Heart right ventricle (tissue), 16 donors: Measurements from ENCODE around the gene KRTAP10-6. TPM values are rescaled to one million over a fixed set of nuclear protein-coding genes. Genes with fewer than 3 reads are reported as not detected.

Experiments
- ATAC-seq, 8 donors: fragments of 200-7000 bp; cut with Tn5 transposase; one replicate each; pipeline ENCODE4 v1.9.1; 2020; ENCODE audit warnings: mild to moderate bottlenecking in 8 of 8, moderate library complexity in 8 of 8, moderate number of reproducible peaks in 1 of 8
- DNase-seq, 2 donors: peaks; one replicate each; pipeline ENCODE4 v3.0.0-alpha.2; 2020
- H3K27ac ChIP-seq, 10 donors: fragments of 200-600 bp; sonication (generic) in 2 of 10; one replicate each; pipeline versions ENCODE4 v1.5.0 to v1.8.0; 2020 to 2022; ENCODE audit warnings: mild to moderate bottlenecking in 3 of 10
- H3K27me3 ChIP-seq, 7 donors: fragments of 200-600 bp; one replicate each; pipeline ENCODE4 v1.8.0; 2021 to 2022; ENCODE audit warnings: mild to moderate bottlenecking in 2 of 7
- H3K36me3 ChIP-seq, 9 donors: fragments of 200-600 bp; sonication (generic) in 1 of 9; one replicate each; pipeline versions ENCODE4 v1.5.0 to v1.8.0; 2020 to 2022; ENCODE audit warnings: mild to moderate bottlenecking in 2 of 9
- H3K4me1 ChIP-seq, 9 donors: fragments of 200-600 bp; sonication (generic) in 1 of 9; one replicate each; pipeline versions ENCODE4 v1.5.0 to v1.8.0; 2020 to 2022; ENCODE audit warnings: mild to moderate bottlenecking in 4 of 9
- H3K4me3 ChIP-seq, 10 donors: fragments of 200-600 bp; sonication (generic) in 2 of 10; one replicate each; pipeline versions ENCODE4 v1.5.0 to v1.8.0; 2020 to 2022; ENCODE audit warnings: mild to moderate bottlenecking in 7 of 10, moderate library complexity in 2 of 10
- H3K9me3 ChIP-seq, 11 donors: fragments of 200-600 bp in 10 of 11; sonication (generic) in 2 of 11; one replicate each; pipeline versions ENCODE4 v1.5.0 to v1.8.0; 2013 to 2022; ENCODE audit warnings: mild to moderate bottlenecking in 2 of 11, control low read depth in 1 of 11, moderate library complexity in 1 of 11
- CTCF ChIP-seq, 9 donors: fragments of 200-600 bp; sonication (generic) in 2 of 9; IDR thresholded peaks; one replicate each; pipeline versions ENCODE4 v1.5.0 to v1.8.0; 2021 to 2022; ENCODE audit warnings: antibody characterized with exemption in 9 of 9, mild to moderate bottlenecking in 5 of 9, moderate library complexity in 1 of 9
- WGBS, 2 donors: extraction: QIAGEN DNeasy Blood & Tissue Kit; methylation state at CpG; one replicate each; pipeline ENCODE4 v1.1.7; 2013; ENCODE audit warnings: inconsistent platforms in 1 of 2; 5-methylcytosine and 5-hydroxymethylcytosine counted together
- intact Hi-C, 10 donors: fragments of 100-400 bp; cut with DNase I; formaldehyde crosslinking; loops; one replicate each; pipeline versions ENCODE4 v1.11.1 to v1.14.2; 2022
- polyA plus RNA-seq, 2 donors: library from polyadenylated mRNA; stranded (reverse); fragments of 200-250 nt; gene quantifications; one replicate each; pipeline ENCODE4 v1.2.3, GENCODE V29; 2013
- total RNA-seq, 10 donors: library from RNA; stranded (reverse); fragmentation: NEBNext Ultra II Directional in 3 of 10; extraction: Animal tissue kit (Norgen Biotek cat#: 25700) in 3 of 10; gene quantifications; one replicate each; pipeline versions ENCODE4 v1.2.1 to v1.2.4, GENCODE V29; 2021 to 2023
- donor health status: Arrhythmogenic right ventricular cardiomyopathy.
- donor health status: ischemic (EF 13 %, LVEDD 7.1; RV severe dilation, severe dysfunction).
- donor health status: healthy with polysubstance abuse.
- donor health status: DM: no; HTN: yes; CAD: no.
- donor health status: DM: no; HTN: no; CAD: no.
- donor health status: ischemic (EF 25% LVEDD 6.9; RV normal size, moderate dysfunction).
- donor health status: ischemic (EF 25% LVEDD 5.7; RV mildly dilated, moderate dysfunction).
- donor health status: healthy.
- donor health status: DM: yes; HTN: yes; CAD: no.
- donor health status: Ischemic cardiomyopathy.
- donor health status: ischemic (EF 35%, LVEDD 5.7; RV mildly dilated, moderate dysfunction).
- donor health status: nonischemic (EF 11% LVEDD 7.7; RV severe dilation, severe dysfunction).
- donor health status: DM: yes; HTN: yes; CAD: no.
- donor health status: PGD.
- donor health status: ischemic (EF 29% LVEDD 5.4; RV normal size, mild dysfunction).
- donor health status: nonischemic (EF 23%, LVEDD 6.1; RV moderate dilation, normal function).

Gene KRTAP10-6
- total and polyA plus RNA-seq, 12 donors: not detected

GRCh38 chr21:44618909-44619308 is 26.6 kb upstream of the KRTAP10-6 start:
- DNase-seq (no peak), ATAC-seq (no peak)
- intact Hi-C loops: loop anchor here in 1 of 10 donors (10.0 kb wide), 1 partner anchor 126 kb away; no protein-coding TSS in a partner anchor

GRCh38 chr21:44618504-44618903 is 26.2 kb upstream of the KRTAP10-6 start:
- peaks cover 0 to 32% (median 4%) of the 10 kb centered on the region in 11 donors for H3K9me3 ChIP-seq
- peak in 5 of 8 donors; percentile 42 to 88 (median 61) for ATAC-seq
- H3K36me3 ChIP-seq: no peaks in the 10 kb centered on the region
- peak overlapping the region in 1 of 10 donors; percentile 71 for H3K27ac ChIP-seq
- WGBS, 2 donors: 16 to 26% methylated on average over 4 of the region's 4 CpGs
- TF ChIP-seq CTCF (IDR thresholded peaks at IDR 0.05): peak in 8 of 9 donors; percentile 8 to 52 (median 34)
- intact Hi-C loops: loop anchor here in 1 of 10 donors (10.0 kb wide), 1 partner anchor 126 kb away; no protein-coding TSS in a partner anchor
- peaks cover 0 to 25% (median 3%) of the 10 kb centered on the region in 7 donors for H3K27me3 ChIP-seq
- H3K4me3 ChIP-seq: no peak overlapping the region
- peak in 1 of 2 donors; percentile 39 for DNase-seq
- H3K4me1 ChIP-seq: peaks cover 0 to 6% (median 0%) of the 10 kb centered on the region in 9 donors

More at GRCh38 chr21:44618909-44619308, 26.6 kb upstream of the KRTAP10-6 start:
- 61 to 63% methylated on average over 3 of the region's 3 CpGs for WGBS, 2 donors
- no peak for TF ChIP-seq CTCF (IDR thresholded peaks at IDR 0.05)
- Histone ChIP-seq H3K27me3 (peaks cover 0 to 21% (median 3%) of the 10 kb centered on the region in 7 donors), H3K4me3 (no peak overlapping the region), H3K9me3 (peaks cover 0 to 36% (median 8%) of the 10 kb centered on the region in 11 donors), H3K36me3 (no peaks in the 10 kb centered on the region), H3K4me1 (peaks cover 0 to 6% (median 0%) of the 10 kb centered on the region in 9 donors), H3K27ac (peak overlapping the region in 1 of 10 donors; percentile 71)

- Histone ChIP-seq H3K4me1 (peaks cover 0 to 6% (median 0%) of the 10 kb centered on the region in 9 donors), H3K4me3 (no peak overlapping the region), H3K36me3 (no peaks in the 10 kb centered on the region), H3K27me3 (peaks cover 0 to 35% (median 5%) of the 10 kb centered on the region in 7 donors), H3K27ac (no peak overlapping the region), H3K9me3 (peaks cover 0 to 22% (median 0%) of the 10 kb centered on the region in 11 donors)
- DNase-seq: no peak
- 52 to 54% methylated on average over 8 of the region's 8 CpGs for WGBS, 2 donors
- no peak for ATAC-seq
- TF ChIP-seq CTCF (IDR thresholded peaks at IDR 0.05): no peak
- intact Hi-C loops: loop anchor here in 1 of 10 donors (10.0 kb wide), 1 partner anchor 128 kb away; no protein-coding TSS in a partner anchor
These were observed 24.8 kb upstream of the KRTAP10-6 start for GRCh38 chr21:44617071-44617501.

GRCh38 chr21:44616591-44616926 is 24.3 kb upstream of the KRTAP10-6 start:
- ATAC-seq (no peak), DNase-seq (no peak)
- Histone ChIP-seq H3K9me3 (peaks cover 0 to 27% (median 0%) of the 10 kb centered on the region in 11 donors), H3K27me3 (peaks cover 0 to 35% (median 5%) of the 10 kb centered on the region in 7 donors), H3K36me3 (no peaks in the 10 kb centered on the region), H3K4me1 (peaks cover 0 to 6% (median 0%) of the 10 kb centered on the region in 9 donors), H3K27ac (no peak overlapping the region), H3K4me3 (no peak overlapping the region)
- 79 to 83% methylated on average over 16 of the region's 16 CpGs for WGBS, 2 donors
- no peak for TF ChIP-seq CTCF (IDR thresholded peaks at IDR 0.05)
- intact Hi-C loops: loop anchor here in 1 of 10 donors (10.0 kb wide), 1 partner anchor 128 kb away; no protein-coding TSS in a partner anchor
